ENCODE data around the gene FOXD1.
"Not testable (repeated sequence)": the region's sequence is repeated elsewhere in the genome, so short reads cannot be mapped to it uniquely, and the experiment has no call there.

The FOXD1 gene

GRCh38 chr5:73460133-73460532 lies 11.6 kb upstream of the FOXD1 start:
- DNase-seq: no peak

GRCh38 chr5:73459366-73459765 lies 10.8 kb upstream of the FOXD1 start:
- DNase-seq: no peak

- not testable (repeated sequence) for DNase-seq
Measured at GRCh38 chr5:73456462-73456861, 7.9 kb upstream of the FOXD1 start.

- DNase-seq: peak; percentile 60 to 78
Measured at GRCh38 chr5:73454379-73455036, 5.9 kb upstream of the FOXD1 start.

GRCh38 chr5:73452215-73452614 lies 3.6 kb upstream of the FOXD1 start:
- DNase-seq: no peak

GRCh38 chr5:73451224-73452130 lies 2.9 kb upstream of the FOXD1 start:
- DNase-seq: peak; percentile 24 to 38

- DNase-seq: no peak
Measured at GRCh38 chr5:73450672-73451223, 2.2 kb upstream of the FOXD1 start.

GRCh38 chr5:73450137-73450536 lies 1.6 kb upstream of the FOXD1 start:
- DNase-seq: no peak

GRCh38 chr5:73447530-73448462 lies 781 bp downstream of the FOXD1 start:
- DNase-seq: no peak

- no peak for DNase-seq
Measured at GRCh38 chr5:73446631-73447529, 1.7 kb downstream of the FOXD1 start.

GRCh38 chr5:73445665-73446630 lies 2.6 kb downstream of the FOXD1 start:
- no peak for DNase-seq

- no peak for DNase-seq
Measured at GRCh38 chr5:73444499-73445438, 3.8 kb downstream of the FOXD1 start.

GRCh38 chr5:73443829-73444498 lies 4.6 kb downstream of the FOXD1 start:
- no peak for DNase-seq

- no peak for DNase-seq
Measured at GRCh38 chr5:73442996-73443627, 5.5 kb downstream of the FOXD1 start.

- no peak for DNase-seq
Measured at GRCh38 chr5:73442231-73442811, 6.3 kb downstream of the FOXD1 start.

GRCh38 chr5:73441378-73441777 lies 7.2 kb downstream of the FOXD1 start:
- DNase-seq: no peak

GRCh38 chr5:73440262-73440661 lies 8.3 kb downstream of the FOXD1 start:
- DNase-seq: no peak
